Immature natural killer cell (primary cell): ENCODE data around the gene ZNF862. TPM values are rescaled to one million over a fixed set of nuclear protein-coding genes. Genes with fewer than 3 reads are reported as not detected.

ENCODE experiments used
- DNase-seq, 3 donors: peaks; one replicate each; pipeline ENCODE4 v3.0.0; 2022; ENCODE audit warnings: mixed read lengths in 1 of 3
- H3K27ac Mint-ChIP-seq, 6 donors: one replicate each; pipeline ENCODE4 v1.8.0; 2020; ENCODE audit warnings: mixed read lengths in 6 of 6, mild to moderate bottlenecking in 5 of 6, inconsistent platforms in 4 of 6, moderate library complexity in 3 of 6
- H3K27me3 Mint-ChIP-seq, 3 donors: one replicate each; pipeline ENCODE4 v1.8.0; 2020 to 2021; ENCODE audit warnings: low read depth in 3 of 3, mild to moderate bottlenecking in 3 of 3, mixed read lengths in 3 of 3, moderate library complexity in 3 of 3, inconsistent platforms in 1 of 3
- H3K36me3 Mint-ChIP-seq, 3 donors: one replicate each; pipeline ENCODE4 v1.8.0; 2020; ENCODE audit warnings: mixed read lengths in 3 of 3, inconsistent platforms in 2 of 3, mild to moderate bottlenecking in 2 of 3
- H3K4me1 Mint-ChIP-seq, 2 donors: one replicate each; pipeline ENCODE4 v1.8.0; 2020; ENCODE audit warnings: inconsistent platforms in 2 of 2, mild to moderate bottlenecking in 2 of 2, mixed read lengths in 2 of 2, moderate library complexity in 1 of 2
- H3K4me3 Mint-ChIP-seq, 5 donors: one replicate each; pipeline ENCODE4 v1.8.0; 2020; ENCODE audit warnings: mild to moderate bottlenecking in 5 of 5, mixed read lengths in 5 of 5, inconsistent platforms in 3 of 5, moderate library complexity in 3 of 5
- H3K9me3 Mint-ChIP-seq, 6 donors: one replicate each; pipeline ENCODE4 v1.8.0; 2020; ENCODE audit warnings: mild to moderate bottlenecking in 6 of 6, mixed read lengths in 6 of 6, inconsistent platforms in 4 of 6, moderate library complexity in 3 of 6
- polyA plus RNA-seq, 3 donors: library from polyadenylated mRNA; unstranded; fragments of 300-500 nt; fragmentation: Illumina TruSeq; gene quantifications; one replicate each; pipeline ENCODE4 v1.2.3, GENCODE V29; 2021

ZNF862 gene
- polyA plus RNA-seq, 3 donors from 2014 or later: 1.9 to 5.5 (median 2.5) TPM

DNA sequence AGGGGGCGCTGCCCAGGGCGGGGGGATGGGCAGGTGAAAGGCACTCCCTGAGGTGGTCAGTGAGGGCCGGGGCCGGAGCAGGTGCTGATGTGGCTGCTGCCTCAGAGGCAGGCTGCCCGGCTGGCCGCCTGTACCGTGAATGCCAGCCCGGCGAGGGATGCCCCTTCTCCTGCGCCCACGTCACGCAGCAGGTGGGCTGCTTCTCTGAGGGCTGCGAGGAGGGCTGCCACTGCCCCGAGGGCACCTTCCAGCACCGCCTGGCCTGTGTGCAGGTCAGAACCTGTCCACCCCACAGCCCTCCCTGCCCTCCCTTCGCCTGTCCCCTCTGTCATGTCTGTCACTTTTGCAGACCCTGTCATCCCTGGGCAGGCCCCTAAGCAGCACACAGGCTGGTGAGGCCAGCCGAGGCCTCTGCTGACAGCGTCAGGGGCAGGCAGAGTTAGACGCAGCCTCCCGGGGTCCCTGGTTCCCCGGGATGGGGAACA is 21.9 kb upstream of the ZNF862 start:
- Mint-ChIP-seq H3K4me1 (no peaks in the 10 kb centered on the region), H3K9me3 (no peaks in the 10 kb centered on the region), H3K27me3 (no peaks in the 10 kb centered on the region), H3K36me3 (no peaks in the 10 kb centered on the region), H3K4me3 (no peak overlapping the region), H3K27ac (no peak overlapping the region)
- DNase-seq: no peak

- H3K27me3 Mint-ChIP-seq: no peaks in the 10 kb centered on the region
- H3K4me3 Mint-ChIP-seq: no peak overlapping the region
- no peak for DNase-seq
- no peak overlapping the region for H3K27ac Mint-ChIP-seq
- no peaks in the 10 kb centered on the region for H3K4me1 Mint-ChIP-seq
- H3K9me3 Mint-ChIP-seq: no peaks in the 10 kb centered on the region
- no peaks in the 10 kb centered on the region for H3K36me3 Mint-ChIP-seq
These were observed 21.4 kb upstream of the ZNF862 start for GRCh38 chr7:149816794-149817193.

- DNase-seq: no peak
- Mint-ChIP-seq H3K4me1 (no peaks in the 10 kb centered on the region), H3K27ac (no peak overlapping the region), H3K27me3 (no peaks in the 10 kb centered on the region), H3K4me3 (no peak overlapping the region), H3K36me3 (no peaks in the 10 kb centered on the region), H3K9me3 (no peaks in the 10 kb centered on the region)
These were observed 20.8 kb upstream of the ZNF862 start for GRCh38 chr7:149817301-149817771.

DNA sequence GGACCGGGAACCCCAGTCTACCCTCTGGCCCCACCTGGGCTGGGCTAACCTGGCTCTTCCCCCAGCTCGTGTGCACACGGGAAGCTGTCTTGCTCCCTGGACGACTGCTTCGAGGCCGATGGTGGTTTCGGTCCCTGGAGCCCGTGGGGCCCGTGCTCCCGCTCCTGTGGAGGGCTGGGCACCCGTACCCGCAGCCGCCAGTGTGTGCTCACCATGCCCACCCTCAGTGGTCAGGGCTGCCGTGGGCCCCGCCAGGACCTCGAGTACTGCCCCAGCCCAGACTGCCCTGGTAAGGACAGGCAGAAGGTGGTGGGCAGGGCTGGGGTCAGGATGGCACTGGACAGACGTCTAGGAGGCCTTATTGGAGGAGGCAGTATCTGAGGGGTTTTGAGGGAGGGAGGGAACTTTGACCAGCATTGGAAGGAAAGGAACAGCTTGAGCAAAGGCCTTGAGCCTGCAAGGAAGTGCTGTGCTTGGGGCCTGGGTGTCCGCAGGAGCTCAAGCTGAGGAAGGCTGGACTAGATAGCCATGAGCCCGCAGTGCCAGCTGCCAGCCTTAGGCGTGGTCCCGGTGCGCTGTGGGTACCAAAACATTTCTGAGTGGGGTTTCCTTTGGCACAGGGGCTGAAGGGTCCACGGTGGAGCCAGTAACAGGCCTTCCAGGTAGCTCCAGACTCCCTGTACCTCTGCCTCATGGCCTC is 20.2 kb upstream of the ZNF862 start:
- H3K4me3 Mint-ChIP-seq: no peak overlapping the region
- no peaks in the 10 kb centered on the region for H3K27me3 Mint-ChIP-seq
- H3K4me1 Mint-ChIP-seq: no peaks in the 10 kb centered on the region
- DNase-seq: no peak
- H3K36me3 Mint-ChIP-seq: no peaks in the 10 kb centered on the region
- no peaks in the 10 kb centered on the region for H3K9me3 Mint-ChIP-seq
- H3K27ac Mint-ChIP-seq: no peak overlapping the region

- no peaks in the 10 kb centered on the region for H3K9me3 Mint-ChIP-seq
- H3K27ac Mint-ChIP-seq: no peak overlapping the region
- H3K4me1 Mint-ChIP-seq: no peaks in the 10 kb centered on the region
- no peak for DNase-seq
- no peaks in the 10 kb centered on the region for H3K27me3 Mint-ChIP-seq
- no peaks in the 10 kb centered on the region for H3K36me3 Mint-ChIP-seq
- no peak overlapping the region for H3K4me3 Mint-ChIP-seq
These were observed 19.7 kb upstream of the ZNF862 start for GRCh38 chr7:149818536-149818840.

DNA sequence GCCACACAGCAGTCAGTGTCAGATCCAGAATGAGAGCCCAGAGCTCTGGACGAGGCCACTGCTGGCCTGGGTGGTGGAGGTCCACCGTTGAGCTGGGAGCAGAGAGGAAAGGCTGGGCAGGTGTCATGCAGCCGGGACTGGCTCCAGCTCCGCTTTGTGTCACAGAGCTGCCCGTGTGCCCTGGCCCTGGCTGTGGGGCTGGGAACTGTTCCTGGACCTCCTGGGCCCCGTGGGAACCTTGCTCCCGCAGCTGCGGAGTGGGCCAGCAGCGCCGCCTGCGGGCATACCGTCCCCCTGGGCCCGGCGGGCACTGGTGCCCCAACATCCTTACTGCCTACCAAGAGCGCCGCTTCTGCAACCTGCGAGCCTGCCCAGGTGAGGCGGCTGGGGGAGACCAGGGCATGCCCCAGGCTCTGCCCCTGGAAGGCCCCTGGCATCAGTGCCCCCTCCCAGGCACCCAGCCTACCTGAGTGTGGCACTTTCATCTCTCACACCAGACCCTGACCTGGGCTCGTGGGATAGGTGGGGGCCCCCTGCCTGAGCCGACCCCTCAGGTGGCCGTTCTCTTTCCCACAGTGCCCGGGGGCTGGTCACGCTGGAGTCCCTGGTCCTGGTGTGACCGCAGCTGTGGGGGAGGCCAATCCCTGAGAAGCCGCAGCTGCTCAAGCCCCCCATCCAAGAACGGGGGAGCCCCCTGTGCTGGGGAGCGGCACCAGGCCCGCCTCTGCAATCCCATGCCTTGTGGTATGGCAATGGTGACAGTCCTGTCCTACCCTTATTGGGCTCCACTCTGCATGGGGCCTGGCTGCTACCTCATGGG is 18.8 kb upstream of the ZNF862 start:
- H3K4me1 Mint-ChIP-seq: no peaks in the 10 kb centered on the region
- H3K36me3 Mint-ChIP-seq: no peaks in the 10 kb centered on the region
- H3K4me3 Mint-ChIP-seq: no peak overlapping the region
- no peak overlapping the region for H3K27ac Mint-ChIP-seq
- DNase-seq: no peak
- H3K9me3 Mint-ChIP-seq: no peaks in the 10 kb centered on the region
- no peaks in the 10 kb centered on the region for H3K27me3 Mint-ChIP-seq

GRCh38 chr7:149819961-149820340 is 18.2 kb upstream of the ZNF862 start:
- H3K4me1 Mint-ChIP-seq: no peaks in the 10 kb centered on the region
- H3K27ac Mint-ChIP-seq: no peak overlapping the region
- DNase-seq: no peak
- no peaks in the 10 kb centered on the region for H3K9me3 Mint-ChIP-seq
- no peaks in the 10 kb centered on the region for H3K36me3 Mint-ChIP-seq
- H3K27me3 Mint-ChIP-seq: no peaks in the 10 kb centered on the region
- no peak overlapping the region for H3K4me3 Mint-ChIP-seq

- DNase-seq: no peak
- Mint-ChIP-seq H3K9me3 (no peaks in the 10 kb centered on the region), H3K27ac (no peak overlapping the region), H3K4me3 (no peak overlapping the region), H3K4me1 (no peaks in the 10 kb centered on the region), H3K36me3 (no peaks in the 10 kb centered on the region), H3K27me3 (no peaks in the 10 kb centered on the region)
These were observed 17.5 kb upstream of the ZNF862 start for GRCh38 chr7:149820622-149821190.

DNA sequence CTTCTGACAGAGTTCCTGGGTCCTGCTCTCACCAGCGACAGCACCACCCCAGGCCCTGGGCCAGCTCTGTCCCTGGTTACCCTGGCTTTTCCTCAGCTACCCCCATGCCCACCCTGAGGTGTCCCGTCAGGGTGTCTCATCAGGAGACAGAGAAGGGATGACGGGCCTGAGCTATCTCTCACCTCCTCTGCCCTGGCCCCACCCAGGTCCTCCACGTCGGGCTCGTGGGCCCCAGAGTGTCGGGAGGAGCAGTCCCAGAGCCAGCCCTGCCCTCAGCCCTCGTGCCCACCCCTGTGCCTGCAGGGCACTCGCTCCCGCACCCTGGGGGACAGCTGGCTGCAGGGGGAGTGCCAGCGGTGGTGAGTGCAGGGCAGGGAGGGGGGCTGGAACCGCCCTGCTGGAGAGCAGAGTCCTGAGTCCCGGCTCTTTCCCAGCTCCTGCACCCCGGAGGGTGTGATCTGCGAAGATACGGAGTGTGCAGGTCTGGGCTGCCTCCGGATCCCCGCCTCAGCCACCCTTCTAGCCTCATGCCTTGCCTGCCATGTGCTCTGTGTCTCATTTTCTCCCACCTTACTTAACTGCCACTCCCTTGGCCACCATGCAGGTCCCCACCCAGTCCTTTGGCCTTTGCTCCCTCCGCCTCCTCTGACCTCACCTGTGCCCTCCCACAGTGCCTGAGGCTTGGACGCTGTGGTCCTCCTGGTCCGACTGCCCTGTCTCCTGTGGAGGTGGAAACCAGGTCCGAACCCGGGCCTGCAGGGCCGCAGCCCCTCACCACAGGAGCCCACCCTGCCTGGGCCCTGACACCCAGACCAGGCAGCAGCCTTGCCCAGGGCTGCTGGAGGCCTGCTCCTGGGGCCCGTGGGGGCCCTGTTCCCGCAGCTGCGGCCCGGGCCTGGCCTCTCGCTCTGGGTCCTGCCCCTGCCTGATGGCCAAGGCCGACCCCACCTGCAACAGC is 16.7 kb upstream of the ZNF862 start:
- Mint-ChIP-seq H3K9me3 (no peaks in the 10 kb centered on the region), H3K4me3 (no peak overlapping the region), H3K36me3 (no peaks in the 10 kb centered on the region), H3K4me1 (no peaks in the 10 kb centered on the region), H3K27me3 (no peaks in the 10 kb centered on the region), H3K27ac (no peak overlapping the region)
- DNase-seq: no peak

GRCh38 chr7:149822353-149822943 is 15.7 kb upstream of the ZNF862 start:
- H3K9me3 Mint-ChIP-seq: no peaks in the 10 kb centered on the region
- H3K4me3 Mint-ChIP-seq: no peak overlapping the region
- H3K27ac Mint-ChIP-seq: no peak overlapping the region
- H3K27me3 Mint-ChIP-seq: no peaks in the 10 kb centered on the region
- no peaks in the 10 kb centered on the region for H3K36me3 Mint-ChIP-seq
- no peak for DNase-seq
- no peaks in the 10 kb centered on the region for H3K4me1 Mint-ChIP-seq

- no peaks in the 10 kb centered on the region for H3K4me1 Mint-ChIP-seq
- H3K4me3 Mint-ChIP-seq: no peak overlapping the region
- H3K9me3 Mint-ChIP-seq: no peaks in the 10 kb centered on the region
- H3K27me3 Mint-ChIP-seq: peaks cover 0 to 3% (median 0%) of the 10 kb centered on the region in 3 donors
- DNase-seq: no peak
- no peak overlapping the region for H3K27ac Mint-ChIP-seq
- no peaks in the 10 kb centered on the region for H3K36me3 Mint-ChIP-seq
These were observed 15.0 kb upstream of the ZNF862 start for GRCh38 chr7:149823191-149823630.

DNA sequence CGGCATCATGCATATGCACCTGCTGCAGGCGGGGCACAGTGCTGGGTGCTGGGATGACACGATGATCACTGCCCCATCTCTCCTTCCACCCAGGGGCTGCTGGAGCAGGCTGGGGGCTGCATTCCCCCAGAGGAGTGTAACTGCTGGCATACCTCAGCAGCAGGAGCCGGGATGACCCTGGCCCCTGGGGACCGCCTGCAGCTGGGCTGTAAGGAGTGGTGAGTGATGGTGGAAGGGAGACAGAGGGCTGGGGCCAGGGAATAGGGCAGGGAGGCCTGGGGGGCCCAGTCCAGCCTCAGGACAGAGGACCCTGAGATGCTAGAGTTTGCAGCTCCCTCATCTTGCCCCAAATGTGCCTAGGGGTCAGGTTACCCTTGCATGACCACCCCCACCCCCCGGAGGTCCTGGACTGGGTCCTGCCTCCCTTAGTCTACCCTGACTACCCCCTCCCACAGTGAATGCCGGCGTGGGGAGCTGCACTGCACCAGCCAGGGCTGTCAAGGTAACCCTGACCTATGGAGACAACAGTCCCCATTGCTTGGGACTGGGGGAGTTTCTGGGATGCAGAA is 14.5 kb upstream of the ZNF862 start:
- no peaks in the 10 kb centered on the region for H3K36me3 Mint-ChIP-seq
- no peaks in the 10 kb centered on the region for H3K4me1 Mint-ChIP-seq
- H3K27me3 Mint-ChIP-seq: peaks cover 0 to 3% (median 0%) of the 10 kb centered on the region in 3 donors
- DNase-seq: no peak
- H3K9me3 Mint-ChIP-seq: no peaks in the 10 kb centered on the region
- H3K4me3 Mint-ChIP-seq: no peak overlapping the region
- no peak overlapping the region for H3K27ac Mint-ChIP-seq

- no peaks in the 10 kb centered on the region for H3K4me1 Mint-ChIP-seq
- no peak for DNase-seq
- peaks cover 0 to 3% (median 0%) of the 10 kb centered on the region in 3 donors for H3K27me3 Mint-ChIP-seq
- no peaks in the 10 kb centered on the region for H3K9me3 Mint-ChIP-seq
- no peak overlapping the region for H3K4me3 Mint-ChIP-seq
- no peaks in the 10 kb centered on the region for H3K36me3 Mint-ChIP-seq
- H3K27ac Mint-ChIP-seq: no peak overlapping the region
These were observed 13.9 kb upstream of the ZNF862 start for GRCh38 chr7:149824301-149824741.
